ENCODE measurements around the gene FOXD4L1.
"Not testable (repeated sequence)": the region's sequence is repeated elsewhere in the genome, so short reads cannot be mapped to it uniquely, and the experiment has no call there.

DNA sequence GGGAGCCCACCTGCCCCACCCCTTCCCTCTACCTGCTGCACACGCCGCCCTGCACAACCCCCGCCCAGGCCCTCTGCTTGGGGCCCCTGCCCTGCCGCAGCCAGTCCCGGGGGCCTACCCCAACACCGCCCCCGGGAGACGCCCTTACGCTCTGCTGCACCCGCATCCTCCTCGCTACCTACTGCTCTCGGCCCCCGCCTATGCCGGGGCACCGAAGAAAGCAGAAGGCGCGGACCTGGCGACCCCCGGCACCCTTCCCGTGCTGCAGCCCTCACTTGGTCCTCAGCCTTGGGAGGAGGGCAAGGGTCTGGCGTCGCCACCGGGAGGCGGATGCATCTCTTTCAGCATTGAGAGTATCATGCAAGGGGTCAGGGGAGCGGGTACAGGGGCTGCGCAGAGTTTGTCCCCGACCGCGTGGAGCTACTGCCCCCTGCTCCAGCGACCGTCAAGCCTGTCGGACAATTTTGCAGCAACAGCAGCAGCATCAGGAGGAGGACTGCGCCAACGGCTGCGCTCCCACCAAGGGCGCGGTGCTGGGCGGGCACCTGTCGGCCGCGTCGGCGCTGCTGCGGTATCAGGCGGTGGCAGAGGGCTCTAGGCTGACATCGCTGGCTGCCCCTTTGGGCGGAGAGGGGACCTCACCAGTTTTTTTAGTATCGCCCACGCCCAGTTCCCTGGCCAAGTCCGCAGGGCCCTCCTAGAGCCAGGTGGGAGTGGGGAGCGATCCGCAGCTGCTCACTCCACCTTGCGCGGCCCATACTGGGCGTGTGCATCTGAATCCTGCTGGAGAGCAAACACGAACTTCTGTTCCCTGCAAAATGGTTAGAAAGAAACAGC is 1.6 kb downstream of the FOXD4L1 start:
- TF ChIP-seq JUNB (IDR thresholded peaks at IDR 0.05); ESRRA (IDR thresholded peaks at IDR 0.05; ENCODE audit: borderline replicate concordance, low read length); POLR2A (IDR thresholded peaks at IDR 0.05; ENCODE audit: low read length); EHMT2 (IDR thresholded peaks at IDR 0.05; ENCODE audit: low read depth); CEBPB (IDR thresholded peaks at IDR 0.05); CBX8 (IDR thresholded peaks at IDR 0.05); MYC (IDR thresholded peaks at IDR 0.05; ENCODE audit: borderline replicate concordance, low read length); HDAC2 (IDR thresholded peaks at IDR 0.05); EP300 (IDR thresholded peaks at IDR 0.05); PHF8 (IDR thresholded peaks at IDR 0.05; ENCODE audit: borderline replicate concordance, low read depth): not testable (repeated sequence)
- TF ChIP-seq, protein P1, sequence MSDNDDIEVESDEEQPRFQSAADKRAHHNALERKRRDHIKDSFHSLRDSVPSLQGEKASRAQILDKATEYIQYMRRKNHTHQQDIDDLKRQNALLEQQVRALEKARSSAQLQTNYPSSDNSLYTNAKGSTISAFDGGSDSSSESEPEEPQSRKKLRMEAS (IDR thresholded peaks at IDR 0.05), result not testable (repeated sequence)
- TF ChIP-seq, protein P2, sequence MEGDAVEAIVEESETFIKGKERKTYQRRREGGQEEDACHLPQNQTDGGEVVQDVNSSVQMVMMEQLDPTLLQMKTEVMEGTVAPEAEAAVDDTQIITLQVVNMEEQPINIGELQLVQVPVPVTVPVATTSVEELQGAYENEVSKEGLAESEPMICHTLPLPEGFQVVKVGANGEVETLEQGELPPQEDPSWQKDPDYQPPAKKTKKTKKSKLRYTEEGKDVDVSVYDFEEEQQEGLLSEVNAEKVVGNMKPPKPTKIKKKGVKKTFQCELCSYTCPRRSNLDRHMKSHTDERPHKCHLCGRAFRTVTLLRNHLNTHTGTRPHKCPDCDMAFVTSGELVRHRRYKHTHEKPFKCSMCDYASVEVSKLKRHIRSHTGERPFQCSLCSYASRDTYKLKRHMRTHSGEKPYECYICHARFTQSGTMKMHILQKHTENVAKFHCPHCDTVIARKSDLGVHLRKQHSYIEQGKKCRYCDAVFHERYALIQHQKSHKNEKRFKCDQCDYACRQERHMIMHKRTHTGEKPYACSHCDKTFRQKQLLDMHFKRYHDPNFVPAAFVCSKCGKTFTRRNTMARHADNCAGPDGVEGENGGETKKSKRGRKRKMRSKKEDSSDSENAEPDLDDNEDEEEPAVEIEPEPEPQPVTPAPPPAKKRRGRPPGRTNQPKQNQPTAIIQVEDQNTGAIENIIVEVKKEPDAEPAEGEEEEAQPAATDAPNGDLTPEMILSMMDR (IDR thresholded peaks at IDR 0.05), result not testable (repeated sequence)
